Uterus (tissue), 4 donors: ENCODE data around the gene STX16. TPM values are rescaled to one million over a fixed set of nuclear protein-coding genes. Genes with fewer than 3 reads are reported as not detected.

ENCODE experiments used
- DNase-seq, 2 donors: peaks; one replicate each; pipeline ENCODE4 v3.0.0-alpha.2; 2019 to 2020
- H3K27ac ChIP-seq, 2 donors: fragments of 200-600 bp; sonication (generic); 1 replicate in 1 of 2; 2 replicates in 1 of 2; pipeline ENCODE4 v1.5.1; 2016 to 2018
- H3K27me3 ChIP-seq, 2 donors: fragments of 200-600 bp; sonication (generic); one replicate each; pipeline ENCODE4 v1.5.1; 2018 to 2019; ENCODE audit warnings: control low read depth in 1 of 2
- H3K36me3 ChIP-seq, 2 donors: fragments of 200-600 bp; sonication (generic); one replicate each; pipeline ENCODE4 v1.5.1; 2019; ENCODE audit warnings: control low read depth in 1 of 2
- H3K4me1 ChIP-seq, 2 donors: fragments of 200-600 bp; sonication (generic); one replicate each; pipeline ENCODE4 v1.5.1; 2018 to 2019; ENCODE audit warnings: control low read depth in 1 of 2
- H3K4me3 ChIP-seq, 2 donors: fragments of 200-600 bp; sonication (generic); 1 replicate in 1 of 2; 2 replicates in 1 of 2; pipeline ENCODE4 v1.5.1; 2018 to 2019; ENCODE audit warnings: mild to moderate bottlenecking in 1 of 2
- H3K9me3 ChIP-seq, 2 donors: fragments of 200-600 bp; sonication (generic); one replicate each; pipeline ENCODE4 v1.5.1; 2019; ENCODE audit warnings: control low read depth in 1 of 2
- POLR2A ChIP-seq, 2 donors: fragments of 450-650 bp; IDR thresholded peaks; one replicate each; pipeline ENCODE4 v1.6.1; 2016; ENCODE audit warnings: antibody characterized with exemption in 2 of 2, mild to moderate bottlenecking in 1 of 2, moderate library complexity in 1 of 2
- intact Hi-C: fragments of 100-400 bp; cut with DNase I; formaldehyde crosslinking; loops from one replicate; pipeline ENCODE4 v1.15.1; 2023; ENCODE audit warnings: low total_unique reads
- total RNA-seq, 4 donors: library from RNA; depleted of rRNA in 3 of 4; stranded (reverse); fragments of >200 nt in 3 of 4; gene quantifications; one replicate each; pipeline versions ENCODE4 v1.1.0 to v1.2.4, GENCODE V29; 2014 to 2023
- TF ChIP-seq, protein P1 (sequence below), 4 experiments: fragments of 200-600 bp in 2 of 4; fragments of 450-650 bp in 2 of 4; sonication (generic) in 2 of 4; IDR thresholded peaks; one replicate each; pipeline ENCODE4 v1.5.1; 2016 to 2019; ENCODE audit warnings: antibody characterized with exemption in 4 of 4, mild to moderate bottlenecking in 2 of 4, moderate library complexity in 1 of 4
- donor health status: DM: yes; HTN: yes; CAD: no.

STX16 gene
- total RNA-seq, 4 donors from 2014 or later = 32.6 to 82.7 (median 60.8) TPM

DNA sequence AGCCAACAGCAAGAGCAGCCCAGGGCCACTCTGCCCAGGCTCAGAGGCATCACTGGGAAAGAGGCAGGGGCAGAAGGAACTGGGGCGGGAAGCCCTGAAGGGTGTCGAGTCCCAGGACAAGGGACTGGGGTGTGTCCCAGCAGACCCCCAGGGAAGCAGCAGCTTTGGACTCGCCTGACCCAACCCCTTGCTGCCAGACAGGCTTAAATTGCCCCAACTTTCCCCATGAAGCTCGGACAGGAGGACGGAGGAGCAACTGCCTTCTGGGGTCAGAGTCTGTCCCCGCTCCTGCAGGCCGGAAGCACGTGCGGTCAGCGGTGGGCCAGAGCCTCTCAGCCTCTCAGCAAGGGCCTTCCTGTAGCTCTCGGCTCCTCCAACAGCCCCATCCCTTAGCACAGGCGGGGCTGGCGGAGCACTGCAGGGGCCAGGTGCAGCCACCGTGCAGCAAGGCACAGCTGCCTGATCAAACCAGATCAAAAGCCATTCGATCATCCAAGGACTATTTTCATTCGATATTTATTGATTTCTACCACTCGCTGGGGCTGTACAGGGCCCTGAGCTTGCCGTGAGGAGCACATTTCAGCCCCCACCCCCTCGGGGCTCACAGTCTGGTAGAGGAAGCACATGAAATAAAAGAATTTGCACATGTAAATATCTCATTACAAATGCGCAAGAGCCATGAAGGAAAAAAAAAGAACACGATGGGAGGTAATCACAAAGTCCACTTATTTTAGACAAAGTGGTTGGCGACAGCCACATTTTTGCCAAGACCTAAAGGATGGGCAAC, 31.8 kb upstream of the STX16 start:
- H3K4me1 ChIP-seq = no peaks in the 10 kb centered on the region
- intact Hi-C loops = no loop called here
- no peaks in the 10 kb centered on the region for H3K9me3 ChIP-seq
- H3K27ac ChIP-seq = no peak overlapping the region
- no peaks in the 10 kb centered on the region for H3K36me3 ChIP-seq
- no peak overlapping the region for H3K4me3 ChIP-seq
- DNase-seq = no peak
- no peaks in the 10 kb centered on the region for H3K27me3 ChIP-seq
- TF ChIP-seq, protein P1, sequence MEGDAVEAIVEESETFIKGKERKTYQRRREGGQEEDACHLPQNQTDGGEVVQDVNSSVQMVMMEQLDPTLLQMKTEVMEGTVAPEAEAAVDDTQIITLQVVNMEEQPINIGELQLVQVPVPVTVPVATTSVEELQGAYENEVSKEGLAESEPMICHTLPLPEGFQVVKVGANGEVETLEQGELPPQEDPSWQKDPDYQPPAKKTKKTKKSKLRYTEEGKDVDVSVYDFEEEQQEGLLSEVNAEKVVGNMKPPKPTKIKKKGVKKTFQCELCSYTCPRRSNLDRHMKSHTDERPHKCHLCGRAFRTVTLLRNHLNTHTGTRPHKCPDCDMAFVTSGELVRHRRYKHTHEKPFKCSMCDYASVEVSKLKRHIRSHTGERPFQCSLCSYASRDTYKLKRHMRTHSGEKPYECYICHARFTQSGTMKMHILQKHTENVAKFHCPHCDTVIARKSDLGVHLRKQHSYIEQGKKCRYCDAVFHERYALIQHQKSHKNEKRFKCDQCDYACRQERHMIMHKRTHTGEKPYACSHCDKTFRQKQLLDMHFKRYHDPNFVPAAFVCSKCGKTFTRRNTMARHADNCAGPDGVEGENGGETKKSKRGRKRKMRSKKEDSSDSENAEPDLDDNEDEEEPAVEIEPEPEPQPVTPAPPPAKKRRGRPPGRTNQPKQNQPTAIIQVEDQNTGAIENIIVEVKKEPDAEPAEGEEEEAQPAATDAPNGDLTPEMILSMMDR (IDR thresholded peaks at IDR 0.05) = no peak
- TF ChIP-seq POLR2A (IDR thresholded peaks at IDR 0.05) = no peak

DNA sequence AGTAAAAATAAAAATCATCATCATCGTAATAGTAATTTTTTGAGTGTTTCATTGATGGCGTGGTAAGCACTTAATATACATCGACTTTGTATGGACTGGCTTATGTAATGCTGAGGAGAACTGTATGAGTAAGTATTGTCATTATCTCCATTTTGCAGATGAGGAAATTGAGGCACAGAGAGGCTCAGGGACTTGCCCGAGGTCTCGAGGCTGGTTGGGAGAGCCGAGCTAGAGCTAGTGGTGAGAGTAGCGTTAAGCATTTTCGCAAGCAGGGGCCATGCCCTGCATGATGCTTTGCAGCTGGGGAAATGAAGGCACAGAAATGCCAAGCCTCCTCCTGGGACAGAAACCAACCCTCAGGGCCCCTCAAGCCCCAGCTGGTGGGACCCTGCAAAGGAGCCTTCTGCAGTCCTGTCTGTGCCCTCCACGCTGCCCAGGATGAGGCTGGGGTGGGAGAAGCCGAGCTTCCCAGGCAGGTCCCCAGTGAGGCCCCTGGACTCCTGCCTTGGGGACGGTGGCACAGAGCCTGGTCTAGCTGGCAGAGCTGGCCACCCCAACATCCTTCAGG, 31.1 kb upstream of the STX16 start:
- Histone ChIP-seq H3K27ac (no peak overlapping the region), H3K9me3 (no peaks in the 10 kb centered on the region), H3K27me3 (no peaks in the 10 kb centered on the region), H3K4me3 (no peak overlapping the region), H3K36me3 (no peaks in the 10 kb centered on the region), H3K4me1 (no peaks in the 10 kb centered on the region)
- TF ChIP-seq, protein P1 (IDR thresholded peaks at IDR 0.05) = no peak
- TF ChIP-seq POLR2A (IDR thresholded peaks at IDR 0.05) = no peak
- intact Hi-C loops = no loop called here
- no peak for DNase-seq

DNA sequence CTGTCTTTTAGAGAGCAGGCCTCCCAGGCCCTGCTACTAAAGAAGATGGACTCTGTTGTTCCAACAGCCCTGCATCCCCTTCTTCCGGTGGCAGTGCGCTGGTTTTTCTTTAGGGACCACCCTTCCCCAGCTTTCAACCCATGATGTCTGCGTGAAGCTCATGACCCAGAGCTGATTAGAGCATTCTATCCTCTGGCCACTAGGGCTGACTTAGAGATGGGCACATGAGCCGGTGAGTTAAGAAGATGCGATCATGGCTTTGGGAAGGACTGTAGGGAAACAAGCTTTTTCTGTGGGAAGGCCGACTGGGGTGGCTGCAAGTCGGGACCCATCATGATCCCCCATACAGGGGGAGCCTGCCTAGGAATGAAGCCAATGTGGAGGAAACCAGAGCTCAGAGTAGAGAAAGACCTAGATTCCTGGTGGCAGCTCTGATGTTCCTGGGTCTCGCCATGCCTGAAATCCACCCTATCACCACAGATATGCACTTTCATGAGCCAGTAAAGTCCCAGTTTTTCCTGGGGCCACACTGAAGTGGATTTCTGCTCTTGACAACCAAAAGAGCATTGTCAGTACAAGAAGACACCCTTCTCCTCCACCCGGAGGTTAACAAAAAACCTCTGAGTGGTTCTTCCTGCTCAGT, 29.1 kb upstream of the STX16 start:
- no peak for DNase-seq
- no peaks in the 10 kb centered on the region for H3K9me3 ChIP-seq
- no peaks in the 10 kb centered on the region for H3K4me1 ChIP-seq
- intact Hi-C loops = no loop called here
- H3K27me3 ChIP-seq = no peaks in the 10 kb centered on the region
- no peak overlapping the region for H3K27ac ChIP-seq
- H3K36me3 ChIP-seq = no peaks in the 10 kb centered on the region
- H3K4me3 ChIP-seq = no peak overlapping the region
- TF ChIP-seq, protein P1 (IDR thresholded peaks at IDR 0.05) = peak in 1 of 4 experiments; percentile 8
- TF ChIP-seq POLR2A (IDR thresholded peaks at IDR 0.05) = no peak

DNA sequence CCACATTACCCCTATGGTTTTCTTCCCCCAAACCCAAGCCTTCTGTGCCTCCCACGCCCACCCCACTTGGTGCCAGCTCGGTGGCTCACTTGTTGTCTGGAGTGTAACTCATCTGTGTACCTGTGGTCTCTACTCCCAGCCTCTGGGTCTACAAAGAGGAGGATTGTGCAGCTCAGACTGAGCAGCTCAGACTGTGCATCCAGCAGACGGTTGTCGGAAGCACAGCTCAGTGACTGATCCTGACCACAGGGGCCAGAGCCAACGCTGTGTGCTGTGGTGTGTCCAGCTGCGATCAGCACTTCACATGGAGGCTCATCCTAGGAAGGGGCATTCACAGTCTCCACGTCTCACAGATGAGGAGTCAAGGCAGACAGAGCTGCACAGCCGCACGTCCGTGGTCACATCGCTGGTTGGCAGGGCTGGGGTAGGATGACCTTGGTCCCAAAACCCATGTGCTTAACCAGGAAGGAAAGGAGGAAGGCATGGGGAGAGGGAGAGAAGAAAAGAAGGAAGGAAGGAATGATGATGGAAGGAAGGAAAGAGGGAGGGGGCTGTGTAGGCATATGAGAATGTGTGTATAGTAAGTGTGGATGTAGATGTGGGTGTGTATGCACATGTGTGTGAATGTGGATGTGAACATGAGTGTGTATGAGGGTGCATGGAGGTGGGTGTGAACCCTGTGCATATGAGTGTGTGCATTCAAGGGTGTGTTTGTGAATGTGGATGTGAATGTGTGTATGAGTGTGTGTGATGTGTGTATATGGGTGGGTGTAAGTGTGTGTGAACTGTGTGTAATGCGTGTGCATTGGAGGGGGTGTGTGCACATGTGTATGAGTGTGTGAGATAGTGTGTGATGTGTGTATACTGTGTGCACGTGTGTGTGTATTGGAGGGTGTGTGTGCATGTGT, 28.2 kb upstream of the STX16 start:
- intact Hi-C loops = no loop called here
- no peak for DNase-seq
- Histone ChIP-seq H3K27ac (no peak overlapping the region), H3K36me3 (no peaks in the 10 kb centered on the region), H3K9me3 (no peaks in the 10 kb centered on the region), H3K4me3 (no peak overlapping the region), H3K4me1 (no peaks in the 10 kb centered on the region), H3K27me3 (no peaks in the 10 kb centered on the region)
- TF ChIP-seq POLR2A (IDR thresholded peaks at IDR 0.05) = no peak
- TF ChIP-seq, protein P1 (IDR thresholded peaks at IDR 0.05) = no peak
